PFSK-1 (cell line): Measurements from ENCODE around the gene EPS8L2.

ENCODE experiments used
- POLR2AphosphoS5 ChIP-seq: IDR thresholded peaks from 2 replicates; pipeline ENCODE4 v1.6.1; 2012; ENCODE audit warnings: low read depth, mild to moderate bottlenecking, control low read depth, low read length, moderate library complexity
- REST ChIP-seq, 2 experiments: IDR thresholded peaks; 2 replicates each; pipeline versions ENCODE4 v1.6.1 to v1.8.0; 2011 to 2012; ENCODE audit warnings: low read depth in 2 of 2, low read length in 2 of 2, control low read depth in 1 of 2, inconsistent platforms in 1 of 2, mild to moderate bottlenecking in 1 of 2, moderate library complexity in 1 of 2; ENCODE audit not compliant: insufficient read depth in 1 of 2
- TAF1 ChIP-seq: IDR thresholded peaks from 2 replicates; pipeline ENCODE4 v1.6.1; 2012; ENCODE audit warnings: low read length, control low read depth, borderline replicate concordance; ENCODE audit not compliant: insufficient read depth

DNA sequence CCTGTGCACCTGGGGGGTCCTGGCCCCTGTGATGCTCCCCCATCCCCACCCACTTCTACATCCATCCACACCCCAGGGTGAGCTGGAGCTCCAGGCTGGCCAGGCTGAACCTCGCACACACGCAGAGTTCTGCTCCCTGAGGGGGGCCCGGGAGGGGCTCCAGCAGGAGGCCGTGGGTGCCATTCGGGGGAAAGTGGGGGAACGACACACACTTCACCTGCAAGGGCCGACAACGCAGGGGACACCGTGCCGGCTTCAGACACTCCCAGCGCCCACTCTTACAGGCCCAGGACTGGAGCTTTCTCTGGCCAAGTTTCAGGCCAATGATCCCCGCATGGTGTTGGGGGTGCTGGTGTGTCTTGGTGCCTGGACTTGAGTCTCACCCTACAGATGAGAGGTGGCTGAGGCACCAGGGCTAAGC, 21.3 kb downstream of the EPS8L2 start:
- TF ChIP-seq TAF1 (no peak), POLR2AphosphoS5 (no peak), REST (IDR thresholded peaks at IDR 0.05; ENCODE audit: insufficient read depth in 1 of 2, low read depth in 2 of 2, low read length in 2 of 2) (no peak)
